CD14-positive monocyte (primary cell): ENCODE data around the gene FAM156B. TPM values are rescaled to one million over a fixed set of nuclear protein-coding genes. Genes with fewer than 3 reads are reported as not detected.
"Not testable (repeated sequence)": the region's sequence is repeated elsewhere in the genome, so short reads cannot be mapped to it uniquely, and the experiment has no call there.

Experiments
- DNase-seq, 3 donors: peaks; one replicate each; pipeline ENCODE4 v3.0.0-alpha.2; 2011 to 2022
- H2AFZ ChIP-seq: 2 replicates; pipeline ENCODE4 v1.6.0; 2012; ENCODE audit warnings: mild to moderate bottlenecking, low read depth, low read length, inconsistent platforms; ENCODE audit not compliant: insufficient read depth, poor library complexity, severe bottlenecking
- H3K27ac ChIP-seq, 2 donors: 1 replicate in 1 of 2; 2 replicates in 1 of 2; pipeline ENCODE4 v1.5.1; 2012 to 2013; ENCODE audit warnings: low read length in 2 of 2, control low read depth in 1 of 2, inconsistent platforms in 1 of 2, low read depth in 1 of 2, mild to moderate bottlenecking in 1 of 2
- H3K27me3 ChIP-seq, 2 donors: one replicate each; pipeline versions ENCODE4 v1.6.0 to v1.6.1; 2011 to 2013; ENCODE audit warnings: low read length in 2 of 2; ENCODE audit not compliant: control insufficient read depth in 2 of 2, insufficient read depth in 2 of 2
- H3K36me3 ChIP-seq, 2 donors: replicated peaks in 1 of 2; 1 replicate in 1 of 2; 2 replicates in 1 of 2; pipeline versions ENCODE4 v1.5.1 to v1.6.1; 2012 to 2013; ENCODE audit warnings: low read length in 2 of 2, control low read depth in 1 of 2, inconsistent platforms in 1 of 2, mild to moderate bottlenecking in 1 of 2; ENCODE audit not compliant: insufficient read depth in 2 of 2, control insufficient read depth in 1 of 2
- H3K4me1 ChIP-seq, 2 donors: 1 replicate in 1 of 2; 2 replicates in 1 of 2; pipeline versions ENCODE4 v1.5.1 to v1.6.1; 2012 to 2013; ENCODE audit warnings: low read length in 2 of 2, control low read depth in 1 of 2, inconsistent platforms in 1 of 2, mild to moderate bottlenecking in 1 of 2, moderate library complexity in 1 of 2; ENCODE audit not compliant: insufficient read depth in 2 of 2, control insufficient read depth in 1 of 2
- H3K4me2 ChIP-seq: replicated peaks from 2 replicates; pipeline ENCODE3; 2012; ENCODE audit warnings: low read length, moderate library complexity, mild to moderate bottlenecking; ENCODE audit not compliant: poor library complexity, severe bottlenecking; ENCODE audit errors: extremely low read depth
- H3K4me3 ChIP-seq, 3 experiments: fragments of 200-600 bp in 1 of 3; sonication (generic) in 1 of 3; replicated peaks in 1 of 3; 1 replicate in 2 of 3; 2 replicates in 1 of 3; pipeline ENCODE4 v1.5.1; 2011 to 2013; ENCODE audit warnings: low read length in 3 of 3, mild to moderate bottlenecking in 3 of 3, control low read depth in 2 of 3, low read depth in 2 of 3, inconsistent platforms in 1 of 3, moderate library complexity in 1 of 3
- H3K79me2 ChIP-seq: 2 replicates; pipeline ENCODE4 v1.6.0; 2012; ENCODE audit warnings: mild to moderate bottlenecking, control low read depth, inconsistent platforms, low read length, moderate library complexity; ENCODE audit not compliant: insufficient read depth
- H3K9ac ChIP-seq: 2 replicates; pipeline ENCODE4 v1.6.0; 2017; ENCODE audit warnings: low read length, mild to moderate bottlenecking; ENCODE audit not compliant: insufficient read depth, poor library complexity, severe bottlenecking
- H3K9me3 ChIP-seq, 2 donors: replicated peaks in 1 of 2; 1 replicate in 1 of 2; 2 replicates in 1 of 2; pipeline versions ENCODE4 v1.5.1 to v1.6.1; 2012 to 2013; ENCODE audit warnings: low read length in 2 of 2, control low read depth in 1 of 2; ENCODE audit not compliant: control insufficient read depth in 1 of 2, insufficient read depth in 1 of 2
- H4K20me1 ChIP-seq: 2 replicates; pipeline ENCODE4 v1.6.0; 2012; ENCODE audit warnings: mild to moderate bottlenecking, low read length, control low read depth, moderate library complexity; ENCODE audit not compliant: insufficient read depth
- H3K27ac Mint-ChIP-seq, 7 donors: one replicate each; pipeline ENCODE4 v1.8.0; 2020; ENCODE audit warnings: mild to moderate bottlenecking in 7 of 7, mixed read lengths in 7 of 7, moderate library complexity in 6 of 7, inconsistent platforms in 2 of 7
- H3K27me3 Mint-ChIP-seq, 3 donors: one replicate each; pipeline ENCODE4 v1.8.0; 2021 to 2022; ENCODE audit warnings: low read depth in 3 of 3, mild to moderate bottlenecking in 3 of 3, mixed read lengths in 3 of 3, moderate library complexity in 3 of 3, inconsistent platforms in 1 of 3
- H3K36me3 Mint-ChIP-seq, 2 donors: one replicate each; pipeline ENCODE4 v1.8.0; 2020; ENCODE audit warnings: mixed read lengths in 2 of 2, inconsistent platforms in 1 of 2, mild to moderate bottlenecking in 1 of 2
- H3K4me1 Mint-ChIP-seq: one replicate; pipeline ENCODE4 v1.8.0; 2020; ENCODE audit warnings: mild to moderate bottlenecking, mixed read lengths
- H3K4me3 Mint-ChIP-seq, 2 donors: one replicate each; pipeline ENCODE4 v1.8.0; 2020; ENCODE audit warnings: mild to moderate bottlenecking in 2 of 2, mixed read lengths in 2 of 2, moderate library complexity in 1 of 2
- H3K9me3 Mint-ChIP-seq, 7 donors: one replicate each; pipeline ENCODE4 v1.8.0; 2020 to 2022; ENCODE audit warnings: mixed read lengths in 7 of 7, mild to moderate bottlenecking in 6 of 7, moderate library complexity in 6 of 7, inconsistent platforms in 2 of 7
- CTCF ChIP-seq: fragments of 200-600 bp; IDR thresholded peaks from one replicate; pipeline ENCODE4 v1.8.0; 2022; ENCODE audit warnings: antibody characterized with exemption, mild to moderate bottlenecking
- whole genome bisulfite sequencing: methylation state at CpG from one replicate; pipeline ENCODE4 v1.1.5; 2013; ENCODE audit warnings: missing lambda C conversion rate; ENCODE audit not compliant: insufficient coverage; 5-methylcytosine and 5-hydroxymethylcytosine counted together
- intact Hi-C, 2 donors: fragments of 100-400 bp; cut with micrococcal nuclease; formaldehyde crosslinking; loops; one replicate each; pipeline versions ENCODE4 v1.15.0 to v1.15.1; 2023
- polyA plus RNA-seq, 3 donors: library from polyadenylated mRNA; depleted of rRNA in 1 of 3; unstranded in 2 of 3; stranded (reverse) in 1 of 3; fragments of 300-500 nt in 2 of 3; fragments of >200 nt in 1 of 3; fragmentation: Illumina TruSeq in 2 of 3; gene quantifications; 1 replicate in 2 of 3; 2 replicates in 1 of 3; pipeline ENCODE4 v1.2.3, GENCODE V29; 2012 to 2021

FAM156B gene
- polyA plus RNA-seq, 3 donors, result 9.4 to 150 (median 10.9) TPM

DNA sequence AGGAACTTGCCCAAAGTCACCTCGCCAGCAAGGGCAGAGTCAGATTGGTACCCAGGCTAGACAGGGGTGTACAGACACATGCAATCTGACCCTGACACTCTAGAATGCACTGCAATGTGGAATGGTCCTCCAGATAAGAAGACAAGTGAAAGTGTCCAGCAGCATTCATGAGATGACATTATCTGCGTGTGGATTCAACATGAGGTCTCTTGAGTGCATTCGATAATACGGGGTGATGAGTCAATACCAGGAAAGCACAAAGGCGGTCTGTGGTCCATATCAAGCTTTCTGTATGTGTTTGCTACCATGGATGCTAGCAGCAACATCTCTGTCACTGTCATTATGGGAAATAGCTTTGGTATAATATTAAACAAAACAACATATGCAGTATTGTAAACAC lies 22.5 kb upstream of the FAM156B start:
- Histone ChIP-seq H3K79me2 (no peaks in the 10 kb centered on the region), H3K27ac (no peak overlapping the region), H2AFZ (no peak overlapping the region), H3K36me3 (no peaks in the 10 kb centered on the region), H3K9ac (no peak overlapping the region), H4K20me1 (no peaks in the 10 kb centered on the region), H3K4me1 (no peaks in the 10 kb centered on the region), H3K27me3 (peaks cover 0 to 4% of the 10 kb centered on the region in 2 donors), H3K4me2 (no peak overlapping the region), H3K9me3 (no peaks in the 10 kb centered on the region), H3K4me3 (no peak overlapping the region)
- DNase-seq, result no peak
- Mint-ChIP-seq H3K4me3 (no peak overlapping the region), H3K9me3 (peaks cover 0 to 1% (median 0%) of the 10 kb centered on the region in 7 donors), H3K4me1 (no peaks in the 10 kb centered on the region), H3K27ac (no peak overlapping the region), H3K27me3 (peaks cover 3 to 19% (median 5%) of the 10 kb centered on the region in 3 donors), H3K36me3 (no peaks in the 10 kb centered on the region)
- WGBS, result 100% methylated on average over 2 of the region's 5 CpGs
- intact Hi-C loops, result no loop called here
- no peak for TF ChIP-seq CTCF

DNA sequence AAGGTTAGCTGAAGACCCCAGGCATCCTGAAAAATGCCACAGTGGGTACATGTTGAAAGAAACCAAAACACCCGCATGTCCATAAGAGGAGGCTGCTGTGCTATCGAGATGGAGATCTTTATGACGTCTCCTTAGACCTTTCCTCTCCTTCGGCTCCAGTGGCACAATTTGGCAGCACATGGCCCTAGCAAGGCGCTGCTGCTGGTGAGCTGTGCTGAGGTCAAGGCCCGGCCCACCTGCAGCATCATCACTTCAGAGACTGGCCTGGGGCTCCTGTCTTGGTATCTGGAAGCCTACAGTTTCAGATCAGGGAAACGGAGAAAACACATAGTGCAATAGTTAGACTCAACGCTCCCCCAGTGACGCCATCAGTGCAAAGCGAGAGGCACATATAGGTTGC lies 21.7 kb upstream of the FAM156B start:
- H3K4me3 ChIP-seq, H3K4me2 ChIP-seq, H2AFZ ChIP-seq, intact Hi-C loops, DNase-seq, H3K27me3 ChIP-seq, H3K36me3 Mint-ChIP-seq, H3K4me1 ChIP-seq, H4K20me1 ChIP-seq, H3K79me2 ChIP-seq, H3K4me3 Mint-ChIP-seq, H3K9me3 ChIP-seq, H3K9ac ChIP-seq, H3K27ac Mint-ChIP-seq, H3K36me3 ChIP-seq, H3K9me3 Mint-ChIP-seq, H3K4me1 Mint-ChIP-seq, H3K27ac ChIP-seq: not testable (repeated sequence)
- no CpG with 5 or more reads among the region's 10 CpGs for WGBS
- H3K27me3 Mint-ChIP-seq, result peaks cover 3 to 16% (median 5%) of the 10 kb centered on the region in 3 donors

- H3K9ac ChIP-seq, H3K27me3 ChIP-seq, H4K20me1 ChIP-seq, H3K27ac ChIP-seq, H3K9me3 ChIP-seq, H3K27ac Mint-ChIP-seq, H3K4me2 ChIP-seq, intact Hi-C loops, H3K4me1 Mint-ChIP-seq, H3K9me3 Mint-ChIP-seq, H3K79me2 ChIP-seq, H3K36me3 ChIP-seq, H3K4me3 ChIP-seq, H3K36me3 Mint-ChIP-seq, H2AFZ ChIP-seq, H3K4me1 ChIP-seq, H3K4me3 Mint-ChIP-seq, DNase-seq: not testable (repeated sequence)
- peaks cover 3 to 16% (median 5%) of the 10 kb centered on the region in 3 donors for H3K27me3 Mint-ChIP-seq
- no CpG with 5 or more reads among the region's 6 CpGs for WGBS
Measured at GRCh38 chrX:52876386-52876785, 20.7 kb upstream of the FAM156B start.

DNA sequence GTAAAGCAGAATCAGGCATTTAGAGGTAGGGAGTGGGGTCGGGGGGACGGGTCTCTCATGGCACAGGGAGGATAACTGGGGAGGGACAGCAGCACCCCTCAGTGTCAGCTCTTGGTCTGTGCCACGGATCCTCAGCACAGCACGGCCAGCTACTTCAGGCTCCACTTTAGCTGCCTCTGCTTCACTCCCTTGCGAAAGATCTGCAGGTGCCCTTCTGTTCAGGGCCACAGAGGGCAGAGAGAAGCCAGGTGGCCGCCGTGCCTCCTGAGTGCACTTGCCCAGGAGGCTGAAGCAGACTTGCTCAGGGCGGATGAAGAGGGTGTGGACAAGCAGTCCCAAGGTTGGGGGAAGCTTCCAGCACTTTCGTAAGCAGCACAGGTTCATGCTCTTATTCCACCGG lies 9.7 kb upstream of the FAM156B start:
- H3K79me2 ChIP-seq, DNase-seq, H3K4me3 ChIP-seq, intact Hi-C loops, H4K20me1 ChIP-seq, H3K4me2 ChIP-seq, H3K4me3 Mint-ChIP-seq, H3K9ac ChIP-seq, H3K36me3 Mint-ChIP-seq, H3K9me3 Mint-ChIP-seq, H2AFZ ChIP-seq, H3K27me3 Mint-ChIP-seq, H3K4me1 ChIP-seq, H3K27me3 ChIP-seq, H3K27ac ChIP-seq, H3K36me3 ChIP-seq, H3K27ac Mint-ChIP-seq, H3K9me3 ChIP-seq, H3K4me1 Mint-ChIP-seq: not testable (repeated sequence)
- WGBS, result no CpG with 5 or more reads among the region's 10 CpGs
